ENCODE results near the gene NFYB.
"Not testable (repeated sequence)": the region's sequence is repeated elsewhere in the genome, so short reads cannot be mapped to it uniquely, and the experiment has no call there.

GRCh38 chr12:104173804-104174203, 35.8 kb upstream of the NFYB start:
- TF ChIP-seq POLR2AphosphoS5, POLR2A (IDR thresholded peaks at IDR 0.05): not testable (repeated sequence)
- TF ChIP-seq, protein P1, sequence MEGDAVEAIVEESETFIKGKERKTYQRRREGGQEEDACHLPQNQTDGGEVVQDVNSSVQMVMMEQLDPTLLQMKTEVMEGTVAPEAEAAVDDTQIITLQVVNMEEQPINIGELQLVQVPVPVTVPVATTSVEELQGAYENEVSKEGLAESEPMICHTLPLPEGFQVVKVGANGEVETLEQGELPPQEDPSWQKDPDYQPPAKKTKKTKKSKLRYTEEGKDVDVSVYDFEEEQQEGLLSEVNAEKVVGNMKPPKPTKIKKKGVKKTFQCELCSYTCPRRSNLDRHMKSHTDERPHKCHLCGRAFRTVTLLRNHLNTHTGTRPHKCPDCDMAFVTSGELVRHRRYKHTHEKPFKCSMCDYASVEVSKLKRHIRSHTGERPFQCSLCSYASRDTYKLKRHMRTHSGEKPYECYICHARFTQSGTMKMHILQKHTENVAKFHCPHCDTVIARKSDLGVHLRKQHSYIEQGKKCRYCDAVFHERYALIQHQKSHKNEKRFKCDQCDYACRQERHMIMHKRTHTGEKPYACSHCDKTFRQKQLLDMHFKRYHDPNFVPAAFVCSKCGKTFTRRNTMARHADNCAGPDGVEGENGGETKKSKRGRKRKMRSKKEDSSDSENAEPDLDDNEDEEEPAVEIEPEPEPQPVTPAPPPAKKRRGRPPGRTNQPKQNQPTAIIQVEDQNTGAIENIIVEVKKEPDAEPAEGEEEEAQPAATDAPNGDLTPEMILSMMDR (IDR thresholded peaks at IDR 0.05) = not testable (repeated sequence)

All from upper lobe of left lung (tissue), 4 donors.